HepG2 (cell line): ENCODE measurements around the gene NOVA2. TPM values are rescaled to one million over a fixed set of nuclear protein-coding genes. Genes with fewer than 3 reads are reported as not detected.

Experiments used
- HNF4G ChIP-seq, 2 experiments: sonication (generic) in 1 of 2; formaldehyde crosslinking in 1 of 2; IDR thresholded peaks; 2 replicates each; pipeline versions ENCODE4 v1.4.0 to v1.6.1; 2011 to 2020; ENCODE audit warnings: borderline replicate concordance in 2 of 2, low read depth in 2 of 2, mild to moderate bottlenecking in 2 of 2, low read length in 1 of 2, missing genetic modification reagents in 1 of 2, moderate library complexity in 1 of 2
- NFAT5 ChIP-seq: sonication (generic); formaldehyde crosslinking; IDR thresholded peaks from 2 replicates; pipeline ENCODE4 v1.4.0; 2020; ENCODE audit warnings: missing genetic modification reagents
- PATZ1 ChIP-seq: sonication (generic); formaldehyde crosslinking; IDR thresholded peaks from 2 replicates; pipeline ENCODE4 v1.4.0; 2020; ENCODE audit warnings: missing genetic modification reagents
- SNAPC4 ChIP-seq: sonication (generic); formaldehyde crosslinking; IDR thresholded peaks from 2 replicates; pipeline ENCODE4 v1.4.0; 2020; ENCODE audit warnings: mild to moderate bottlenecking, missing genetic modification reagents
- USF2 ChIP-seq, 2 experiments: sonication (generic) in 1 of 2; formaldehyde crosslinking in 1 of 2; IDR thresholded peaks; 2 replicates each; pipeline versions ENCODE4 v1.5.1 to v1.6.1; 2011 to 2020; ENCODE audit warnings: borderline replicate concordance in 1 of 2, low read depth in 1 of 2, low read length in 1 of 2, mild to moderate bottlenecking in 1 of 2, missing genetic modification reagents in 1 of 2, moderate library complexity in 1 of 2
- ZNF24 ChIP-seq: fragments of 450-650 bp; IDR thresholded peaks from 2 replicates; pipeline ENCODE4 v1.6.1; 2017; ENCODE audit warnings: antibody characterized with exemption, mild to moderate bottlenecking
- ZXDC ChIP-seq: sonication (generic); formaldehyde crosslinking; IDR thresholded peaks from 2 replicates; pipeline ENCODE4 v1.5.0; 2020; ENCODE audit warnings: mild to moderate bottlenecking, missing genetic modification reagents
- polyA plus RNA-seq, 8 experiments: library from polyadenylated mRNA; depleted of rRNA in 3 of 8; stranded (reverse) in 7 of 8; unstranded in 1 of 8; fragments of >200 nt; fragmentation: Illumina TruSeq in 4 of 8; extraction: Trizol in 4 of 8; gene quantifications; 2 replicates each; pipeline versions ENCODE4 v1.2.1 to v1.2.3, GENCODE V29; 2011 to 2016; ENCODE audit warnings: low read depth in 4 of 8, missing spikeins in 1 of 8, mixed read lengths in 1 of 8; ENCODE audit not compliant: insufficient read depth in 1 of 8
- total RNA-seq, 5 experiments: library from RNA; depleted of rRNA; stranded (reverse); fragments of >200 nt; fragmentation: Illumina TruSeq; extraction: Trizol; gene quantifications; 2 replicates each; pipeline ENCODE4 v1.2.3, GENCODE V29; 2016; ENCODE audit warnings: low read depth in 1 of 5

The NOVA2 gene
- total and polyA plus RNA-seq, 2 of the 13 experiments (the other 11 are each of a cell fraction or from before 2014, with no cell fraction given) = not detected

- TF ChIP-seq SNAPC4 (CRISPR knock-in tag) (no peak; the same call in 1 of the 2 replicates), PATZ1 (CRISPR knock-in tag) (peak; percentile 98), ZNF24 (no peak), USF2 (IDR thresholded peaks at IDR 0.05; ENCODE audit: low read depth, low read length) (no peak), USF2 (CRISPR knock-in tag; IDR thresholded peaks at IDR 0.05; ENCODE audit: borderline replicate concordance) (no peak), NFAT5 (CRISPR knock-in tag) (no peak), ZXDC (CRISPR knock-in tag) (no peak), HNF4G (IDR thresholded peaks at IDR 0.05; ENCODE audit: borderline replicate concordance, low read depth, low read length) (no peak), HNF4G (CRISPR knock-in tag; IDR thresholded peaks at IDR 0.05; ENCODE audit: borderline replicate concordance, low read depth) (0 out of 2 replicates have a peak, but pooled peaks have one; percentile 44)
These were observed 87.1 kb downstream of the NOVA2 start (continued) for GRCh38 chr19:45886427-45887199.
